Measurements from ENCODE around the gene POLR1C.

DNA sequence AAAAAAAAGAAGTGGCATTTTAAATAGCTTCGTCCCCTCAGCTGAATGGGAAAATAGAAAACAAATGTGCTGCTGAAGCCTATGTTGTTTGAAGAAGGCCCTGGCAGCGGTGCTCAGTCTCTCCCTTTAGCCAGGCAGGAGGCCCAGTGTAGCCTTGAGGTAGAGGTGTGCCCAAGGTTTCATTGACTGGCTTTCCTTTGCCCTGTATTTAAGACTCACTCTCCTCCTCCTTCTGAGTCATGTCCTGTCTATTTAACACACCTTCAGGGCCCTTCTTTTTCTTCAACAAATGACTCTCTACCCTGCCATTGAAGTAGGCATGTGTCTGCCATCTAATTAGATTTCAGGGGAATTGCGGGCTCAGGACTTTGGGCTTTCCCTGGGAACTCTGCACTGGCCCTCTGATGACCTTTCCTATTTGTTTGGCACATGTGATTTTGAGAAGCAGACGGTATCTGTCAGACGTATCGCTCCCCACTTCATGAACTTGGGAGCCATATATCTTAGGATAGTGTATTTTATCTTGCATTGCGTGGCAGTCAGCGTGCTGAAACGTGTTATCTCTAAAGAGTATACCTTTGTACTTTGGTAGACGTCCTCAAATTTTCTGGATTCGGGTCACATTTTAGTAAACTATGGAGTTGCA is 35.2 kb upstream of the POLR1C start:
- TF ChIP-seq, protein P1, sequence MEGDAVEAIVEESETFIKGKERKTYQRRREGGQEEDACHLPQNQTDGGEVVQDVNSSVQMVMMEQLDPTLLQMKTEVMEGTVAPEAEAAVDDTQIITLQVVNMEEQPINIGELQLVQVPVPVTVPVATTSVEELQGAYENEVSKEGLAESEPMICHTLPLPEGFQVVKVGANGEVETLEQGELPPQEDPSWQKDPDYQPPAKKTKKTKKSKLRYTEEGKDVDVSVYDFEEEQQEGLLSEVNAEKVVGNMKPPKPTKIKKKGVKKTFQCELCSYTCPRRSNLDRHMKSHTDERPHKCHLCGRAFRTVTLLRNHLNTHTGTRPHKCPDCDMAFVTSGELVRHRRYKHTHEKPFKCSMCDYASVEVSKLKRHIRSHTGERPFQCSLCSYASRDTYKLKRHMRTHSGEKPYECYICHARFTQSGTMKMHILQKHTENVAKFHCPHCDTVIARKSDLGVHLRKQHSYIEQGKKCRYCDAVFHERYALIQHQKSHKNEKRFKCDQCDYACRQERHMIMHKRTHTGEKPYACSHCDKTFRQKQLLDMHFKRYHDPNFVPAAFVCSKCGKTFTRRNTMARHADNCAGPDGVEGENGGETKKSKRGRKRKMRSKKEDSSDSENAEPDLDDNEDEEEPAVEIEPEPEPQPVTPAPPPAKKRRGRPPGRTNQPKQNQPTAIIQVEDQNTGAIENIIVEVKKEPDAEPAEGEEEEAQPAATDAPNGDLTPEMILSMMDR (IDR thresholded peaks at IDR 0.05; ENCODE audit: borderline replicate concordance, extremely low read depth, low read length, poor library complexity, severe bottlenecking) = no peak
- no peak for TF ChIP-seq EZH2 (IDR thresholded peaks at IDR 0.05; ENCODE audit: borderline replicate concordance, low read depth, low read length, severe bottlenecking)
